GM12872 (cell line): Measurements from ENCODE around the gene BEGAIN.

Experiments used
- CTCF ChIP-seq: IDR thresholded peaks from 3 replicates; pipeline ENCODE4 v1.5.1; 2011; ENCODE audit warnings: low read depth, mild to moderate bottlenecking, low read length, moderate library complexity; ENCODE audit not compliant: insufficient read depth

BEGAIN gene

DNA sequence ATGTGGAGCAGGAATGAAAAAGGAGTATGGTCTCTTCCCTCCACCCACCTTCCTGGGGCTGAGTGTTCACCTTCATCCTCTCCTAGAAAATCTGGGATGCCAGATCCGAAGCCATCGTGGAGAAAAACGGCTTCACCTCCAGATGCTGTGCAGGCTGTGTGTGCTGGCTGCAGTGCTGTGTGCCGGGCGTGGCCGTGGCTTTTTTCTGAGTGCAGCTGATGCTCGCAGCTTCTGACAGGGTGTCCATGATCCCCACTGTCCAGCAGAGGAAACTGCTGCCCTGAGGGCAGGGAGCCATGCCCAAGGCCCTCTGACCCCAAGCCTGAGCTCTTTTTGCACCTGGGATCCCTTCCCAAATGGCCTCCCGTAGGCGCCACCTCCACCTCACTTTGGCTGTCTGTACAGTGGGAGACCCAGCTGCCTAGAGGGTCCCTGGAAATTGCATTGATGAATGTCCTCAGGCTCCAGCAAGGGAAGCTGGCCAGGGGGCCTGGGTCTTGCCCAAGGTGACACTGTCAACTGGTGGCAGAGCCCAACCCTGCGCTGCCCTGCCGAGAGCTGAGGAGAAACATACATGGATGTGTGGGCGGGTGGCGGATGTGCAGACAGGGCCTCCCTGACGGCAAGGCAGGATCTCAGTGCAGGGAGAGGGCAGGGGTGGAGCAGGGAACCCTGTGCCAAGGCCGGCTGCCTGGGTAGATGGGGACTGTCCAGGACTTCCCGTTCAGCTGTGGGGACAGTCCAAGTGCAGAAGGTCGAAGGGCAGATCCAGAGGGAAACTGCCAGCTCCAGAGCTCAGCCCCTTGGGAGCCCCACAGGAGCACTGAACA is 53.3 kb downstream of the BEGAIN start:
- no peak for TF ChIP-seq CTCF

DNA sequence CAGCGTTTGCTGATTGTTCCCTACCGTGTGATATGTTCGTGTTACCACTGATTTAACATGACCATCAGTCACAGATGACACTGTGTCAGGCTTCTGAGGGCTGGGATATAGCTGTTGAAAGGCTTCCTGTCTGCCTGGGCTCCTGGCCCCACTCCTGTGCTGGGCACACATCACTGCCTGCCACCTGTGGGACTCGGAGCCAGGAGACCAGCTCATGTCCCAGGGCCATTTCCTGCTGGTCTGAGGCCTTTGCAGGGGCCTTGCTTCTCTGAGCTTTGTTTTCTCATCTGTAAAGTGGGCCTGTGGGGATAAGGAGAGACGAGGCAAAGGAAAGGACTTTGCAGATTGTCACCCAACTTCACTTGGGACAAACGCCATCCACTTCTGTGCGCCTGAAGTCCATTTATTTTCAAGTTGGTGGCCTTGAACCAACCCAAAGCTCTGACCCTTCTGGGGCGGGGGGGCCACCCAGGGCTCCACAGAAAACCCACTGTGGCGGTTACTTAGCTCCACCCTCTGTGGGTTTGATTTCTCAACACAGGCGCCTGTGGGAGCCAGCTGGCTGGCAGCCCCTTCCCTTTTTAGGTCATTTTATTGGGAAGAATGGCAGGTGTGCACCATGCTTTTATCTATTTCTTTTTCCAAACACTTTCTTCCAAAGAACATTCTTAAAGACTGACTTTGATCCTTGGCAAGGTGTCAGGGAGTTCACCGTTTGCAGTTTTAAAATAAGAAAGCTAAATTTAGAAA is 54.1 kb downstream of the BEGAIN start:
- TF ChIP-seq CTCF: no peak

DNA sequence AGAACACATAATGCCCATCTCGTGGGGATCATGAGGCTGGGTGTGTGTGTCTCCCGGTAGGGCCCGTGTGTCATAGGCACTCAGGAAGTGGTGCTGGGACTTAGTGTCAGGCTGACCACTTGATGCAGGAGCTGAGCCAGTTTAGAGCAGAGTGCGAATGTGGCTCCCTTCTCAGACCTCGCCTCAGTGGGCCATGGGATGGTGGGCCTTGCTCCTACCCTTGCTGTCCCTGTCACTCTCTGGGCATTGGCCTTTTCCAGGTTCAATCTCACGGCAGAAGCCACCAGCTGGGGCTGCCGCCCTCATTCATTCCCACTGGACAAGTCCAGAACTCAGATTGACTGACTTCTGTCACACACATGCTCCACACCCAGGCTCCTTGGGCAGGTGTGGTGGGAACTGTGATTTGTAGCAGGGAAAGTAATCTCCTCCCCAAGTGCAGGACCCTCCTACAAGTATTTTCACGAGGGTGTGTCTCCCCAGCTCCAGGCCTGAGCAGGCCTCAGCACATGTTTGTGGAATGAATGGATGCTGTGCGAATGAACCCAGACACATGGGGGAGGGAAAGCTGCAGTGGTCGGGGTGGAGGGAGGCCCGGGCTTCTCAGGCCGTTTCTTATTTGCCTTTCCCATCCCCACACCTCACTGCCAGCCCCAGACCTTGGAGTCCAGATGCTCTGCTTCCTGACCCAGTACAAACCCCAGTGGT is 54.9 kb downstream of the BEGAIN start:
- TF ChIP-seq CTCF: no peak

- TF ChIP-seq CTCF: no peak
Measured at GRCh38 chr14:100531152-100532121, 55.8 kb downstream of the BEGAIN start.

DNA sequence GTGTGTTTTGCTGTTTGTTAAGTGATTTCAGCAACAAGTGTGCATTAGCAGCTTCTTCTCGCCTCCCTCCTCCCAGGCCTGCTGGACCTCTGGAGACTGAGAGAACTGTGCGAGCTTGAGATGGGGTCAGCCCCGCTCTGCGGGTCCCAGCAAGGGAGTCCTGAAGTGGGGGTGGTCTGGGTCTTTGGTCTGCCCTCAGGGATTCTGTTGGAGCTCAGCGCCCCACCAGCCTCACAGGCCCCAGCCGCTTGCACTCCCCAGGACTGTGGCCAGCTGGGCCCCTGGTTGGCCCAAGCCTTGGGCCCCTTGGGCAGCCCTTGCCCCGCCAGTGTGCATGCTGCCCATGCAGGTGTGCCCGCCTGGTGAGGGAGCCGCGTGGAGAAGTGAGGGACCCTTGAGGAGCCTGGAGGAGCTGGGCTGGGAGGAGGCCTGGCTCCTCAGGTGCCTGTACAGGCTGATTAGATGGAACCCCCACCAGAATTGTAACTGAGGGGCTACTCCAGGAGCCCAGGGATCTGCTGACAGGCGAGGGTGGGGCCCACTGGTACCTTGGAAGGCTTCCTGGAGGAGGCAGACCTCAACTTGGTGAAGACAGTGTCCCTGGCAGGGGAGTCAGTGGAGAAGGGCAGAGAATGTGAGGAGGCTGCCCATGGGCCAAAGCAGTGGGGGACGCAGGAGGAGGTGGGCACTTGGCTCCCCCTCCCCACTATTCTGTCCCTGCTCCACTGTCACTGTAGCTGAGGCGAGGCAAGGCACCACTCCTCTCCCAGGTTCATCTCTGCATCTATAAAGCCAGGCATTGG is 56.7 kb downstream of the BEGAIN start:
- TF ChIP-seq CTCF: no peak

DNA sequence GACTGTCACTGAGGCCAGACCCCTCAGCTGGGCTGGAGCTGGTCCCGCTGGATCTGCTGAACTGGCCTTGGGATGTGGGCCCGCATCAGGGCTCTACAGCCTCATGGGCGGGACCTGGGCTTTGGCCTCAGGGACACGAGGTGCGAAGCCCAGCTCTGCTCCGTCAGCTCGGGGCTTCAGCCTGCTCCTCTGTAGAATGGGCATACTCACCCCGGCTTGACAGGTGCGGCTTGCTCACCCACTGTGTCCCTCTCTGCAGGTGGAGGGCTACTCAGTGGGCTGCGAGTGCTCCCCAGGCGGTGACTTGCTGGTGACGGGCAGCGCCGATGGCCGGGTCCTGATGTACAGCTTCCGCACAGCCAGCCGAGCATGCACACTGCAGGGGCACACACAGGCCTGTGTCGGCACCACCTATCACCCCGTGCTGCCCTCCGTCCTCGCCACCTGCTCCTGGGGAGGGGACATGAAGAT is 57.6 kb downstream of the BEGAIN start:
- TF ChIP-seq CTCF: no peak
